ENCODE data around the gene NFASC.

Gene NFASC

GRCh38 chr1:204968951-204969350 is 98.3 kb downstream of the NFASC start:
- Histone ChIP-seq H3K9ac (ENCODE audit: low read depth, low read length) (no peak overlapping the region), H3K4me1 (ENCODE audit: control insufficient read depth, insufficient read depth, low read length) (no peaks in the 10 kb centered on the region)

DNA sequence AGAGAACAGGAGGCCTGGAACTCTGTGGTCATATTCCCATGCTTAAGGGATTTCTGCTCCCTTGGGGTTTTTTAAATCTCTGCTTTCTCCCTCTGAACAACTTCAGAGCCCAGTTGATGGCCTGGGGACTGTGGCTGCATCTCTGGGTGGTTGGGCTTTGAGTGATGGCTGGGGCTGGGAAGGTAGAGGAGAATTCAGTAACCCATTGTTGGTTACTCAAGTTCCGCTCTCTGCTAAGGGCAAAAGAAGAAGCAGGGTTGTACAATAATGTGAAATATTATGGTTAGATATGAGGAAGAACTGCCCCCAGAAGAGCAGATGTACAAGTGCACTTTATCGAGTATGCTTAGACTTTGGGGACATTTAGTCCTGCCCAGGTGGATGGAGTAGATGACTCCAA is 100.3 kb downstream of the NFASC start:
- Histone ChIP-seq H3K27me3 (ENCODE audit: control insufficient read depth, insufficient read depth, low read length) (no peaks in the 10 kb centered on the region), H3K4me1 (ENCODE audit: control insufficient read depth, insufficient read depth, low read length) (no peaks in the 10 kb centered on the region)

More at GRCh38 chr1:204968951-204969350, 98.3 kb downstream of the NFASC start:
- Histone ChIP-seq H3K36me3 (ENCODE audit: control insufficient read depth, insufficient read depth, low read length) (no peaks in the 10 kb centered on the region), H3K27me3 (ENCODE audit: control insufficient read depth, insufficient read depth, low read length) (no peaks in the 10 kb centered on the region), H3K9me3 (ENCODE audit: control insufficient read depth, insufficient read depth, low read length) (no peaks in the 10 kb centered on the region), H3K4me3 (ENCODE audit: low read depth, low read length) (no peak overlapping the region)

DNA sequence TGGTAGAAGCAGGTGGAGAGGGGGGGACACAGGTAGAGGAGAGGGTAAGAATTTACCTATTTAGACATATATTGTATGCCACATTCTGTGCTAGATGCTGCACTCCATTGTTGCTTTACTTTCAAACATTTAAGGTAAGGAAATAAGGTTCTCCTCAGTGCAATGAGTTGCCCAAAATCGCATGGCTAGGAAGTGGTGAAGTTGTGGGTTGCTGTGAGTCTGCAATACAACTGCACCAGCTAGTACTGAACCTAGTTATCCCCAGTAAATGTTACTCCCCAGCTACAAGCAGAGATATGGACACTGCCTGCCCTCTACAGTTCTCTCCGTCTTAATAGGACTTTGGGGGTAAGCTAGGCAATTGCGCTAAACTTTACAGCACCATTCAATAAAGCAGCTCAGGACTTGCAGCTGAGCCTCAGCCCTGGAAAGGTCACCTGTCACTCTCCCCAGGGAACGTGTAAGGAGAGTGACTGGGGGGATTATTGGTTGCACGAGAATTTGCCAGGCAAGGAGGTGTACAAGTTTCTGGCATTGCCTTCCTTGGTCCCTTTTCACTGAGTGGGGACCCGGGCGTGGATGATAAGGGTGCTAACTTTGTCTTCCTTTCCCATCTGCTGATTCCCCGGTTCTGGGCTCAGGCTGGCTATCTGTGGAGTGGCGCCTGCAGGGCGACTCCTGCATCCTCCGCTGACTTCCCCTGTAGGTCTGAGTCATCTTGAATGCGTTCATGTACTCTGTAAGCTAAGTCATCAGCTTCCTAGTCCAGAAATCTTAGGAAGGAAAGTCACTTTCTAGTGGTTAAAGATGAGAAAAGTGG is 101.1 kb downstream of the NFASC start:
- no peak overlapping the region for H3K4me3 ChIP-seq (ENCODE audit: low read depth, low read length)
- H3K27me3 ChIP-seq (ENCODE audit: control insufficient read depth, insufficient read depth, low read length), result no peaks in the 10 kb centered on the region
- no peaks in the 10 kb centered on the region for H3K9me3 ChIP-seq (ENCODE audit: control insufficient read depth, insufficient read depth, low read length)
- no peaks in the 10 kb centered on the region for H3K36me3 ChIP-seq (ENCODE audit: control insufficient read depth, insufficient read depth, low read length)
- H3K4me1 ChIP-seq (ENCODE audit: control insufficient read depth, insufficient read depth, low read length), result no peaks in the 10 kb centered on the region
- H3K9ac ChIP-seq (ENCODE audit: low read depth, low read length), result no peak overlapping the region

More for the DNA sequence above, 100.3 kb downstream of the NFASC start:
- H3K4me3 ChIP-seq (ENCODE audit: low read depth, low read length), result no peak overlapping the region
- H3K9me3 ChIP-seq (ENCODE audit: control insufficient read depth, insufficient read depth, low read length), result no peaks in the 10 kb centered on the region
- no peak overlapping the region for H3K9ac ChIP-seq (ENCODE audit: low read depth, low read length)
- H3K36me3 ChIP-seq (ENCODE audit: control insufficient read depth, insufficient read depth, low read length), result no peaks in the 10 kb centered on the region

DNA sequence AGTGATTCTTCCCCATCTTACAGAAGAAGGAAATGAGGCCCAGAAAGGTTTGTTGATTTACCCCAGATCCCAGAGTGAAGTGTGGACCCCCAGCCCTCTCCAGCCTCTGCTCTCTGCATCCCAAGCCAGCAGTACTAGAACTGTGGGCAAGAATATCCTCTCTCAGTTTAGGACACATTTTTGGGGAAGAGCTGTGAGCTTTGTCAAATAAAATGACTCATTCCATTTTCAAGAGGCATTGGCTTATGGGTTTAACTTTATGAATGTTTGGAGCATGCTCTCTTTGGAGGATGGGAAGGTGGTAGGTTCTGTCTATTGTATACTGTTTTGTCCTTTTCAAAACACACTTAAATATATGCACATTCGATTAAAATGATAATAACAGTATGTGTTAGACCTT is 101.8 kb downstream of the NFASC start:
- H3K4me1 ChIP-seq (ENCODE audit: control insufficient read depth, insufficient read depth, low read length), result no peaks in the 10 kb centered on the region
- H3K36me3 ChIP-seq (ENCODE audit: control insufficient read depth, insufficient read depth, low read length), result no peaks in the 10 kb centered on the region
- no peaks in the 10 kb centered on the region for H3K9me3 ChIP-seq (ENCODE audit: control insufficient read depth, insufficient read depth, low read length)
- no peaks in the 10 kb centered on the region for H3K27me3 ChIP-seq (ENCODE audit: control insufficient read depth, insufficient read depth, low read length)
- no peak overlapping the region for H3K4me3 ChIP-seq (ENCODE audit: low read depth, low read length)
- H3K9ac ChIP-seq (ENCODE audit: low read depth, low read length), result no peak overlapping the region

GRCh38 chr1:204973449-204973848 is 102.8 kb downstream of the NFASC start:
- Histone ChIP-seq H3K4me1 (ENCODE audit: control insufficient read depth, insufficient read depth, low read length) (no peaks in the 10 kb centered on the region), H3K36me3 (ENCODE audit: control insufficient read depth, insufficient read depth, low read length) (no peaks in the 10 kb centered on the region), H3K9me3 (ENCODE audit: control insufficient read depth, insufficient read depth, low read length) (no peaks in the 10 kb centered on the region), H3K4me3 (ENCODE audit: low read depth, low read length) (no peak overlapping the region), H3K27me3 (ENCODE audit: control insufficient read depth, insufficient read depth, low read length) (no peaks in the 10 kb centered on the region), H3K9ac (ENCODE audit: low read depth, low read length) (no peak overlapping the region)

DNA sequence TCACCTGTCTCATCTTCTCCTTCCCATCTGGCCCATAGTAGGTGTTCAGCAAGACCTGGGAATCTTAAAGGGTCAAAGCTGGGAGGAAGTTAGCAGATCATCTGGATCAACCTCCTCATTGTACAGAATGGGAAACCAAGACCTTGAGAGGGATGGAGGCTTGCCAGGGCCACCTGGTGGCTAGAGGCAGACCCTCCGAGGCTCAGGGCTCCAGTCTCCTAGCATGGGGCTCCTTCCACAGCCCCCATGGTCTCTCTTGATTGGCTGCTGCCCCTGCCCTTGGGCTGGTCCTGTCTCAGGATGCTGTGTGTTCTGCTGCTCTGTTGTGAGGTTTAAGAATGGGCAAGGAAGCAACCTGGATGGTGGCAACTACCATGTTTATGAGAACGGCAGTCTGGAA is 103.7 kb downstream of the NFASC start:
- H3K4me3 ChIP-seq (ENCODE audit: low read depth, low read length), result no peak overlapping the region
- no peaks in the 10 kb centered on the region for H3K27me3 ChIP-seq (ENCODE audit: control insufficient read depth, insufficient read depth, low read length)
- no peak overlapping the region for H3K9ac ChIP-seq (ENCODE audit: low read depth, low read length)
- no peaks in the 10 kb centered on the region for H3K4me1 ChIP-seq (ENCODE audit: control insufficient read depth, insufficient read depth, low read length)
- no peaks in the 10 kb centered on the region for H3K36me3 ChIP-seq (ENCODE audit: control insufficient read depth, insufficient read depth, low read length)
- no peaks in the 10 kb centered on the region for H3K9me3 ChIP-seq (ENCODE audit: control insufficient read depth, insufficient read depth, low read length)

- H3K27me3 ChIP-seq (ENCODE audit: control insufficient read depth, insufficient read depth, low read length), result no peaks in the 10 kb centered on the region
- no peaks in the 10 kb centered on the region for H3K9me3 ChIP-seq (ENCODE audit: control insufficient read depth, insufficient read depth, low read length)
- H3K4me3 ChIP-seq (ENCODE audit: low read depth, low read length), result no peak overlapping the region
- H3K9ac ChIP-seq (ENCODE audit: low read depth, low read length), result no peak overlapping the region
- H3K36me3 ChIP-seq (ENCODE audit: control insufficient read depth, insufficient read depth, low read length), result no peaks in the 10 kb centered on the region
- no peaks in the 10 kb centered on the region for H3K4me1 ChIP-seq (ENCODE audit: control insufficient read depth, insufficient read depth, low read length)
Measured at GRCh38 chr1:204975021-204975420, 104.4 kb downstream of the NFASC start.

GRCh38 chr1:204975568-204976235 is 105.0 kb downstream of the NFASC start:
- no peaks in the 10 kb centered on the region for H3K4me1 ChIP-seq (ENCODE audit: control insufficient read depth, insufficient read depth, low read length)
- no peak overlapping the region for H3K9ac ChIP-seq (ENCODE audit: low read depth, low read length)
- H3K9me3 ChIP-seq (ENCODE audit: control insufficient read depth, insufficient read depth, low read length), result no peaks in the 10 kb centered on the region
- no peak overlapping the region for H3K4me3 ChIP-seq (ENCODE audit: low read depth, low read length)
- no peaks in the 10 kb centered on the region for H3K27me3 ChIP-seq (ENCODE audit: control insufficient read depth, insufficient read depth, low read length)
- H3K36me3 ChIP-seq (ENCODE audit: control insufficient read depth, insufficient read depth, low read length), result no peaks in the 10 kb centered on the region

DNA sequence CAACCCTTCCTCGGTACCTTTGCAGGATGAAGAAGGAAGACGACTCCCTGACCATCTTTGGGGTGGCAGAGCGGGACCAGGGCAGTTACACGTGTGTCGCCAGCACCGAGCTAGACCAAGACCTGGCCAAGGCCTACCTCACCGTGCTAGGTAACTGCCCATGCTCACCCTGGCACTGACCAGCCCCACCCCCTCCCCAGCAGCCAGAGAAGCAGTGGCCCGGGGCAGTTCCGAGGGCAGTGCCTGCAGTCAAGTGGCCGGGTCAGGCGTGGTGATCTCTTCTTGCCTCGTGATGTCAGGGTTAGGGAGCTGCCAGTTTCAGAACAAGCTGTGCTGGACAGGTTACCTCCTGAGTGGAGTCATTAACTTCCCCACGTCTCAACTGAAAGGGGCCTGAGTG is 106.0 kb downstream of the NFASC start:
- H3K36me3 ChIP-seq (ENCODE audit: control insufficient read depth, insufficient read depth, low read length), result no peaks in the 10 kb centered on the region
- H3K4me3 ChIP-seq (ENCODE audit: low read depth, low read length), result no peak overlapping the region
- no peaks in the 10 kb centered on the region for H3K4me1 ChIP-seq (ENCODE audit: control insufficient read depth, insufficient read depth, low read length)
- H3K9me3 ChIP-seq (ENCODE audit: control insufficient read depth, insufficient read depth, low read length), result no peaks in the 10 kb centered on the region
- H3K9ac ChIP-seq (ENCODE audit: low read depth, low read length), result no peak overlapping the region
- H3K27me3 ChIP-seq (ENCODE audit: control insufficient read depth, insufficient read depth, low read length), result no peaks in the 10 kb centered on the region

GRCh38 chr1:204977318-204977717 is 106.7 kb downstream of the NFASC start:
- no peak overlapping the region for H3K4me3 ChIP-seq (ENCODE audit: low read depth, low read length)
- no peak overlapping the region for H3K9ac ChIP-seq (ENCODE audit: low read depth, low read length)
- no peaks in the 10 kb centered on the region for H3K27me3 ChIP-seq (ENCODE audit: control insufficient read depth, insufficient read depth, low read length)
- no peaks in the 10 kb centered on the region for H3K9me3 ChIP-seq (ENCODE audit: control insufficient read depth, insufficient read depth, low read length)
- H3K4me1 ChIP-seq (ENCODE audit: control insufficient read depth, insufficient read depth, low read length), result no peaks in the 10 kb centered on the region
- no peaks in the 10 kb centered on the region for H3K36me3 ChIP-seq (ENCODE audit: control insufficient read depth, insufficient read depth, low read length)

DNA sequence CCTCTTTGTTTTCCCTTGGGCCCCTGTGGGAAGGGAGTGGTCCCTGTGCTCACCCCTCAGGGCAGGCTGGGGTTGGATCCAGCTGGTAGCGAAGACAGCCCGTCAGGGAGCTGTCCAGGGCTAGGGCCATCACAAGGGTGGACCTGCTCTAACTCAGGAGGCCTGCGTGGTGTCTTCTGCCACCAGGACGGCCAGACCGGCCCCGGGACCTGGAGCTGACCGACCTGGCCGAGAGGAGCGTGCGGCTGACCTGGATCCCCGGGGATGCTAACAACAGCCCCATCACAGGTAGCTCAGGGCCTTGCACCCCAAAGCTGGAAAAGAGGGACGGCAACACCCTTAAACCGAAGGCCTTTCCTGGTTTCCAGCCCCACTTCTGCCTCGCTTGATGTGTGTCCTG is 108.1 kb downstream of the NFASC start:
- Histone ChIP-seq H3K4me1 (ENCODE audit: control insufficient read depth, insufficient read depth, low read length) (no peaks in the 10 kb centered on the region), H3K9ac (ENCODE audit: low read depth, low read length) (no peak overlapping the region), H3K27me3 (ENCODE audit: control insufficient read depth, insufficient read depth, low read length) (no peaks in the 10 kb centered on the region), H3K36me3 (ENCODE audit: control insufficient read depth, insufficient read depth, low read length) (no peaks in the 10 kb centered on the region), H3K9me3 (ENCODE audit: control insufficient read depth, insufficient read depth, low read length) (no peaks in the 10 kb centered on the region), H3K4me3 (ENCODE audit: low read depth, low read length) (no peak overlapping the region)

- H3K9me3 ChIP-seq (ENCODE audit: control insufficient read depth, insufficient read depth, low read length), result no peaks in the 10 kb centered on the region
- no peak overlapping the region for H3K4me3 ChIP-seq (ENCODE audit: low read depth, low read length)
- no peaks in the 10 kb centered on the region for H3K4me1 ChIP-seq (ENCODE audit: control insufficient read depth, insufficient read depth, low read length)
- no peaks in the 10 kb centered on the region for H3K36me3 ChIP-seq (ENCODE audit: control insufficient read depth, insufficient read depth, low read length)
- no peak overlapping the region for H3K9ac ChIP-seq (ENCODE audit: low read depth, low read length)
- no peaks in the 10 kb centered on the region for H3K27me3 ChIP-seq (ENCODE audit: control insufficient read depth, insufficient read depth, low read length)
Measured at GRCh38 chr1:204979306-204979705, 108.6 kb downstream of the NFASC start.

Measured in iPS-15b (cell line).